Mesothelial cell of epicardium (in vitro differentiated cells): ENCODE measurements around the gene OR6B2. TPM values are rescaled to one million over a fixed set of nuclear protein-coding genes. Genes with fewer than 3 reads are reported as not detected.
"Not testable (repeated sequence)": the region's sequence is repeated elsewhere in the genome, so short reads cannot be mapped to it uniquely, and the experiment has no call there.

Experiments
- DNase-seq, 2 experiments: peaks; one replicate each; pipeline ENCODE4 v3.0.0; 2021; ENCODE audit warnings: low spot score in 2 of 2; ENCODE audit not compliant: unreplicated experiment in 2 of 2
- H3K27ac Mint-ChIP-seq: 2 replicates; pipeline ENCODE4 v1.8.0; 2021; ENCODE audit warnings: mixed read lengths
- H3K27me3 Mint-ChIP-seq: 2 replicates; pipeline ENCODE4 v1.8.0; 2021; ENCODE audit warnings: low read depth, mixed read lengths
- H3K36me3 Mint-ChIP-seq: 2 replicates; pipeline ENCODE4 v1.8.0; 2021; ENCODE audit warnings: mixed read lengths
- H3K4me1 Mint-ChIP-seq: 2 replicates; pipeline ENCODE4 v1.8.0; 2021; ENCODE audit warnings: mixed read lengths
- H3K4me3 Mint-ChIP-seq: 2 replicates; pipeline ENCODE4 v1.8.0; 2021; ENCODE audit warnings: mild to moderate bottlenecking, moderate library complexity, mixed read lengths
- H3K9me3 Mint-ChIP-seq: 2 replicates; pipeline ENCODE4 v1.8.0; 2021; ENCODE audit warnings: mixed read lengths
- total RNA-seq: library from RNA; stranded (reverse); gene quantifications from 3 replicates; pipeline ENCODE4 v1.2.1, GENCODE V29; 2021
- TF ChIP-seq, protein P1 (sequence below): fragments of 200-600 bp; sonication (generic); IDR thresholded peaks from one replicate; pipeline ENCODE4 v1.5.0; 2021; ENCODE audit warnings: antibody characterized with exemption; ENCODE audit not compliant: unreplicated experiment

Gene OR6B2
- total RNA-seq, 1 donor from 2014 or later = not detected

DNA sequence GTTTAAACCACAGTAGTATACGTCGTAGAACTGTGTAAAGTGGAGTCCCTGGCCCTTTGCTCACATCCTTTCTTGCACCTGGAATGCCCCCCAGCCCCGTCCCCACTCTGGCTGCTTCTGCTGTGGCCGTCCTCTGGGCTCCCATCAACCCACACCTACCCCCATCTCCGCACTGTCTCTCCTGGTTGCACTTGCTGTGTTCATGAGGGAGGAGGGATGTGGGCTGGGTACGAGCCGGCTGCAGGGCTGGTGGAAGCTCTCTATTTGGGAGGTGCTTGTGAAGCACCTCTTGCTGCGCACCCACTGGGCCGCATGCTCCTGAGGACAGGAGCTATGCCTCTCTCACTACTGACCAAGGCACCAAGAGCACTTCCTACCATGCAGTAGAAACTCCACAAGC lies 18.0 kb upstream of the OR6B2 start:
- H3K9me3 Mint-ChIP-seq = no peaks in the 10 kb centered on the region
- H3K4me3 Mint-ChIP-seq = no peak overlapping the region
- no peak for DNase-seq
- TF ChIP-seq, protein P1, sequence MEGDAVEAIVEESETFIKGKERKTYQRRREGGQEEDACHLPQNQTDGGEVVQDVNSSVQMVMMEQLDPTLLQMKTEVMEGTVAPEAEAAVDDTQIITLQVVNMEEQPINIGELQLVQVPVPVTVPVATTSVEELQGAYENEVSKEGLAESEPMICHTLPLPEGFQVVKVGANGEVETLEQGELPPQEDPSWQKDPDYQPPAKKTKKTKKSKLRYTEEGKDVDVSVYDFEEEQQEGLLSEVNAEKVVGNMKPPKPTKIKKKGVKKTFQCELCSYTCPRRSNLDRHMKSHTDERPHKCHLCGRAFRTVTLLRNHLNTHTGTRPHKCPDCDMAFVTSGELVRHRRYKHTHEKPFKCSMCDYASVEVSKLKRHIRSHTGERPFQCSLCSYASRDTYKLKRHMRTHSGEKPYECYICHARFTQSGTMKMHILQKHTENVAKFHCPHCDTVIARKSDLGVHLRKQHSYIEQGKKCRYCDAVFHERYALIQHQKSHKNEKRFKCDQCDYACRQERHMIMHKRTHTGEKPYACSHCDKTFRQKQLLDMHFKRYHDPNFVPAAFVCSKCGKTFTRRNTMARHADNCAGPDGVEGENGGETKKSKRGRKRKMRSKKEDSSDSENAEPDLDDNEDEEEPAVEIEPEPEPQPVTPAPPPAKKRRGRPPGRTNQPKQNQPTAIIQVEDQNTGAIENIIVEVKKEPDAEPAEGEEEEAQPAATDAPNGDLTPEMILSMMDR = no peak
- H3K36me3 Mint-ChIP-seq = no peaks in the 10 kb centered on the region
- peaks cover 89% of the 10 kb centered on the region for H3K27me3 Mint-ChIP-seq
- H3K27ac Mint-ChIP-seq = no peak overlapping the region
- H3K4me1 Mint-ChIP-seq = no peaks in the 10 kb centered on the region

DNA sequence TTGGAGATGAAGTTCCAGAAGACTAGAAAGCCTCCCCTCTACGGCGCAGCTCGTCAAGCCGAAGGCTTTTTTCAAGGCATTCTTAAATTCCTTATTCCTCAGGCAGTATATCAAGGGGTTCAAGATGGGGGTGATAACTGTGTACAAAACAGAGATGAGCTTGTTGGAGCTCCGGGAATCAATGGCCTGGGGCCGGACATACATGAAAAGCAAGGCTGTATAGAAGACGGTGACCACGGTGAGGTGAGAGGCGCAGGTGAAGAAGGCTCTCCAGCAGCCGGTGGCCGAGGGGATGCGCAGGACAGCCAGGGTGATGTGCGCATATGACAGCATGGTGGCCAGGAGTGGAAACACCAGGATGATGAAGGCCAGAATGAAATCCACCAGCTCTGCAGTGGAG lies 14.9 kb upstream of the OR6B2 start:
- no peak for DNase-seq
- no peak overlapping the region for H3K4me3 Mint-ChIP-seq
- no peak overlapping the region for H3K27ac Mint-ChIP-seq
- H3K27me3 Mint-ChIP-seq = peaks cover 67% of the 10 kb centered on the region
- no peaks in the 10 kb centered on the region for H3K4me1 Mint-ChIP-seq
- no peaks in the 10 kb centered on the region for H3K9me3 Mint-ChIP-seq
- TF ChIP-seq, protein P1 = no peak
- no peaks in the 10 kb centered on the region for H3K36me3 Mint-ChIP-seq

GRCh38 chr2:240044096-240044495 lies 13.9 kb upstream of the OR6B2 start:
- DNase-seq, H3K9me3 Mint-ChIP-seq, H3K36me3 Mint-ChIP-seq, H3K4me1 Mint-ChIP-seq, H3K27ac Mint-ChIP-seq, H3K4me3 Mint-ChIP-seq: not testable (repeated sequence)
- peaks cover 58% of the 10 kb centered on the region for H3K27me3 Mint-ChIP-seq

- no peak overlapping the region for H3K4me3 Mint-ChIP-seq
- H3K36me3 Mint-ChIP-seq = no peaks in the 10 kb centered on the region
- TF ChIP-seq, protein P1 = no peak
- peaks cover 52% of the 10 kb centered on the region for H3K27me3 Mint-ChIP-seq
- H3K27ac Mint-ChIP-seq = no peak overlapping the region
- H3K4me1 Mint-ChIP-seq = no peaks in the 10 kb centered on the region
- no peaks in the 10 kb centered on the region for H3K9me3 Mint-ChIP-seq
- no peak for DNase-seq
These were observed 13.2 kb upstream of the OR6B2 start for GRCh38 chr2:240043279-240043989.

GRCh38 chr2:240042740-240043139 lies 12.5 kb upstream of the OR6B2 start:
- H3K27ac Mint-ChIP-seq = no peak overlapping the region
- peaks cover 46% of the 10 kb centered on the region for H3K27me3 Mint-ChIP-seq
- H3K4me1 Mint-ChIP-seq = no peaks in the 10 kb centered on the region
- TF ChIP-seq, protein P1 = no peak
- H3K9me3 Mint-ChIP-seq = no peaks in the 10 kb centered on the region
- no peaks in the 10 kb centered on the region for H3K36me3 Mint-ChIP-seq
- no peak for DNase-seq
- no peak overlapping the region for H3K4me3 Mint-ChIP-seq

DNA sequence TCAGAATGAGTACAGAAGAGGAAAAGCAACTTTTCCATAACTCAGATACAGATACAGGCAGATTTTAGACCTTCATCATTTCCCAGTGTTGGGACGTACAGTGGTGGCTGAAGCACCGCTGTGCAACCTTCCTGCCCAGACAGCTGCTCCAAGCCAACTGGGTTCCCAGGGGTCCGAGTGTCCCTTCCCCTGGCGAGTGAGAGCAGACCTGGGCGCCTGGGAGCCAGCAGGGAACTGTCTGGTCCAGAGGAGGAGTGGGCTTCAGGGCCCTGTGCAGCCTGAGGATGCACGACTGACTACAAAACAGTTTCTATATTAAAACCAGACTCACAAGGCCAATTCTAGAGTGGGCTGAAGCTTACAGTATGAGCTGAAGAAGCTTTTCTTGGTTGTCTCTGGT lies 11.1 kb upstream of the OR6B2 start:
- Mint-ChIP-seq H3K4me1 (no peaks in the 10 kb centered on the region), H3K4me3 (no peak overlapping the region), H3K9me3 (no peaks in the 10 kb centered on the region), H3K36me3 (no peaks in the 10 kb centered on the region), H3K27me3 (peaks cover 40% of the 10 kb centered on the region), H3K27ac (no peak overlapping the region)
- DNase-seq = no peak
- TF ChIP-seq, protein P1 = no peak
